HepG2 (cell line): ENCODE data around the gene MZF1. TPM values are rescaled to one million over a fixed set of nuclear protein-coding genes. Genes with fewer than 3 reads are reported as not detected.

Source experiments
- ATAC-seq: fragments of 200-7000 bp; cut with Tn5 transposase; 3 replicates; pipeline ENCODE4 v1.9.1; 2020; ENCODE audit warnings: mild to moderate bottlenecking, moderate library complexity
- BruUV-seq: library from RNA; stranded (reverse); fragments of 400-500 nt; replicated peaks from 2 replicates; lab custom pipeline; 2021; lab: Mats Ljungman, UMichigan
- CTCF ChIA-PET: fragments of 300-600 bp; formaldehyde crosslinking; extraction: SDS; loops from one replicate; lab custom pipeline; 2021; ENCODE audit warnings: low total read pairs, inconsistent platforms, low intra/inter-chr PET ratio; lab: Yijun Ruan, JAX
- POLR2A ChIA-PET: fragments of 350-600 bp; sonication (Branson Sonifier 250); formaldehyde crosslinking; loops from one replicate; lab custom pipeline; 2020; ENCODE audit warnings: antibody characterized with exemption, inconsistent platforms; lab: Yijun Ruan, JAX
- DNase-seq: peaks from one replicate; pipeline ENCODE4 v3.0.0-alpha.2; 2015; ENCODE audit warnings: low spot score
- FAIRE-seq: peaks from 3 replicates; lab custom pipeline; 2011; peaks lifted over from hg19 to GRCh38; lab: Jason Lieb, UNC
- H2AFZ ChIP-seq: one replicate; pipeline ENCODE4 v1.6.1; 2011; ENCODE audit warnings: low read length, inconsistent platforms
- H3K27ac ChIP-seq: fragments of 300-600 bp; 3 replicates; pipeline ENCODE4 v1.8.0; 2011; ENCODE audit warnings: mixed run types, mild to moderate bottlenecking, mixed read lengths, low read length, inconsistent platforms; ENCODE audit not compliant: insufficient read depth; ENCODE audit errors: extremely low read length
- H3K27me3 ChIP-seq, 2 experiments: fragments of 200-600 bp in 1 of 2; 2 replicates in 1 of 2; 3 replicates in 1 of 2; pipeline versions ENCODE4 v1.6.0 to v1.8.0; 2011; ENCODE audit warnings: low read length in 2 of 2, mild to moderate bottlenecking in 2 of 2, moderate library complexity in 2 of 2, inconsistent platforms in 1 of 2; ENCODE audit not compliant: insufficient read depth in 2 of 2, control insufficient read depth in 1 of 2
- H3K36me3 ChIP-seq, 2 experiments: fragments of 200-600 bp in 1 of 2; replicated peaks in 1 of 2; 2 replicates in 1 of 2; 3 replicates in 1 of 2; pipeline versions ENCODE4 v1.5.1 to v1.8.0; 2011; ENCODE audit warnings: low read length in 2 of 2, inconsistent platforms in 1 of 2; ENCODE audit not compliant: insufficient read depth in 2 of 2, control insufficient read depth in 1 of 2
- H3K4me1 ChIP-seq: 2 replicates; pipeline ENCODE4 v1.5.1; 2012; ENCODE audit warnings: low read length, inconsistent platforms; ENCODE audit not compliant: insufficient read depth
- H3K4me2 ChIP-seq: 2 replicates; pipeline ENCODE4 v1.6.0; 2011; ENCODE audit warnings: low read depth, low read length, inconsistent platforms
- H3K4me3 ChIP-seq, 3 experiments: fragments of 200-600 bp in 1 of 3; sonication (generic), shearing (Covaris generic) in 1 of 3; replicated peaks in 1 of 3; 2 replicates each; pipeline ENCODE4 v1.5.1; 2011 to 2016; ENCODE audit warnings: low read length in 3 of 3, inconsistent platforms in 2 of 3, low read depth in 2 of 3, mild to moderate bottlenecking in 2 of 3, control low read depth in 1 of 3, mixed read lengths in 1 of 3; ENCODE audit not compliant: insufficient read depth in 1 of 3
- H3K79me2 ChIP-seq: one replicate; pipeline ENCODE4 v1.6.1; 2011; ENCODE audit warnings: low read length, inconsistent platforms; ENCODE audit not compliant: insufficient read depth
- H3K9ac ChIP-seq: 2 replicates; pipeline ENCODE4 v1.6.0; 2011; ENCODE audit warnings: mild to moderate bottlenecking, low read depth, low read length, inconsistent platforms; ENCODE audit not compliant: insufficient read depth
- H3K9me3 ChIP-seq: 2 replicates; pipeline ENCODE4 v1.5.1; 2012; ENCODE audit warnings: mild to moderate bottlenecking, low read length
- H4K20me1 ChIP-seq: 2 replicates; pipeline ENCODE4 v1.6.0; 2011; ENCODE audit warnings: inconsistent platforms, mild to moderate bottlenecking, low read length, moderate library complexity; ENCODE audit not compliant: insufficient read depth
- CEBPG ChIP-seq: IDR thresholded peaks from 2 replicates; pipeline ENCODE4 v1.6.1; 2016
- CENPX ChIP-seq: sonication (generic); formaldehyde crosslinking; IDR thresholded peaks from 2 replicates; pipeline ENCODE4 v1.9.0; 2021; ENCODE audit warnings: mild to moderate bottlenecking, missing genetic modification reagents, moderate library complexity
- DR1 ChIP-seq: sonication (generic); formaldehyde crosslinking; IDR thresholded peaks from 2 replicates; pipeline ENCODE4 v1.8.0; 2021; ENCODE audit warnings: mild to moderate bottlenecking, missing genetic modification reagents, inconsistent platforms
- MAX ChIP-seq: IDR thresholded peaks from 2 replicates; pipeline ENCODE4 v1.6.1; 2012; ENCODE audit warnings: inconsistent platforms
- POLR2A ChIP-seq, 2 experiments: IDR thresholded peaks; 2 replicates each; pipeline ENCODE4 v1.6.1; 2011; ENCODE audit warnings: low read depth in 2 of 2, low read length in 2 of 2, mild to moderate bottlenecking in 1 of 2, moderate library complexity in 1 of 2; ENCODE audit not compliant: insufficient read depth in 1 of 2
- POLR2G ChIP-seq: fragments of 200-400 bp; formaldehyde crosslinking; IDR thresholded peaks from 2 replicates; pipeline ENCODE4 v1.6.1; 2018; ENCODE audit warnings: mild to moderate bottlenecking, low read depth, low read length, moderate library complexity
- PREB ChIP-seq: sonication (generic); formaldehyde crosslinking; IDR thresholded peaks from 2 replicates; pipeline ENCODE4 v1.4.0; 2020; ENCODE audit warnings: missing genetic modification reagents
- RBAK ChIP-seq: sonication (generic); formaldehyde crosslinking; IDR thresholded peaks from 2 replicates; pipeline ENCODE4 v1.5.1; 2020; ENCODE audit warnings: mild to moderate bottlenecking, missing genetic modification reagents
- REL ChIP-seq: sonication (generic); formaldehyde crosslinking; conservative IDR thresholded peaks from 2 replicates; pipeline ENCODE4 v1.8.0; 2022; ENCODE audit warnings: mild to moderate bottlenecking, missing genetic modification reagents, moderate library complexity
- SSRP1 ChIP-seq: IDR thresholded peaks from 2 replicates; pipeline ENCODE4 v1.6.1; 2016; ENCODE audit warnings: control low read depth
- ZBTB1 ChIP-seq: sonication (generic); formaldehyde crosslinking; IDR thresholded peaks from 2 replicates; pipeline ENCODE4 v1.4.0; 2020; ENCODE audit warnings: missing genetic modification reagents, borderline replicate concordance
- ZBTB34 ChIP-seq: sonication (generic); formaldehyde crosslinking; IDR thresholded peaks from 2 replicates; pipeline ENCODE4 v1.8.0; 2022; ENCODE audit warnings: mild to moderate bottlenecking, missing genetic modification reagents
- ZMAT3 ChIP-seq: sonication (generic); formaldehyde crosslinking; conservative IDR thresholded peaks from 2 replicates; pipeline ENCODE4 v1.7.0; 2021; ENCODE audit warnings: missing genetic modification reagents
- ZNF382 ChIP-seq: sonication (generic); formaldehyde crosslinking; IDR thresholded peaks from 2 replicates; pipeline ENCODE4 v1.5.0; 2020; ENCODE audit warnings: missing genetic modification reagents, mild to moderate bottlenecking, borderline replicate concordance
- ZNF569 ChIP-seq: sonication (generic); formaldehyde crosslinking; IDR thresholded peaks from 2 replicates; pipeline ENCODE4 v1.5.0; 2020; ENCODE audit warnings: mild to moderate bottlenecking, missing genetic modification reagents, moderate library complexity, borderline replicate concordance
- ZNF850 ChIP-seq: sonication (generic); formaldehyde crosslinking; conservative IDR thresholded peaks from 2 replicates; pipeline ENCODE4 v1.9.0; 2021; ENCODE audit warnings: mild to moderate bottlenecking, missing genetic modification reagents
- ZNF878 ChIP-seq: sonication (generic); formaldehyde crosslinking; IDR thresholded peaks from 2 replicates; pipeline ENCODE4 v1.8.1; 2023; ENCODE audit warnings: mild to moderate bottlenecking, missing genetic modification reagents, moderate library complexity
- WGBS: methylation state at CpG from one replicate; pipeline ENCODE4 v1.1.6; 2017; ENCODE audit warnings: low lambda C conversion rate; 5-methylcytosine and 5-hydroxymethylcytosine counted together
- in situ Hi-C: cut with HindIII; loops from 2 replicates; pipeline ENCODE4 v1.10.0; 2017; ENCODE audit warnings: low pct_unique_long_range_greater_than_20kb; ENCODE audit not compliant: extremely low pct_ligation_motif_present
- intact Hi-C: fragments of 100-400 bp; cut with micrococcal nuclease; formaldehyde crosslinking; loops from one replicate; pipeline ENCODE4 v1.10.0; 2022; ENCODE audit not compliant: unreplicated experiment
- polyA plus RNA-seq, 8 experiments: library from polyadenylated mRNA; depleted of rRNA in 3 of 8; stranded (reverse) in 7 of 8; unstranded in 1 of 8; fragments of >200 nt; fragmentation: Illumina TruSeq in 4 of 8; extraction: Trizol in 4 of 8; gene quantifications; 2 replicates each; pipeline versions ENCODE4 v1.2.1 to v1.2.3, GENCODE V29; 2011 to 2016; ENCODE audit warnings: low read depth in 4 of 8, missing spikeins in 1 of 8, mixed read lengths in 1 of 8; ENCODE audit not compliant: insufficient read depth in 1 of 8
- total RNA-seq, 5 experiments: library from RNA; depleted of rRNA; stranded (reverse); fragments of >200 nt; fragmentation: Illumina TruSeq; extraction: Trizol; gene quantifications; 2 replicates each; pipeline ENCODE4 v1.2.3, GENCODE V29; 2016; ENCODE audit warnings: low read depth in 1 of 5

The MZF1 gene
- total and polyA plus RNA-seq, 2 of the 13 experiments (the other 11 are each of a cell fraction or from before 2014, with no cell fraction given): 3.1 to 8.1 TPM

GRCh38 chr19:58547323-58548312 lies 25.5 kb downstream of the MZF1 start:
- Histone ChIP-seq H3K79me2 (peaks cover 38% of the 10 kb centered on the region), H3K36me3 (peaks cover 35 to 66% of the 10 kb centered on the region in 2 experiments), H3K4me2 (peak overlapping the region; percentile 34; the same call in 1 of the 2 replicates), H2AFZ (no peak overlapping the region), H3K9ac (no peak overlapping the region), H3K4me1 (peaks cover 24% of the 10 kb centered on the region), H3K27ac (no peak overlapping the region), H3K9me3 (no peaks in the 10 kb centered on the region), H4K20me1 (peaks cover 49% of the 10 kb centered on the region), H3K27me3 (no peaks in the 10 kb centered on the region; a peak in 2 of 5 replicates), H3K4me3 (no peak overlapping the region)
- ATAC-seq (no peak), FAIRE-seq (no peak), DNase-seq (no peak)
- 96% methylated on average over 8 of the region's 18 CpGs for WGBS
- POLR2A ChIA-PET: interaction anchor here (0.9 kb wide), 1 partner anchor 28 kb away, joined by 3 read pairs; the partner anchor contains the start of gene ZBTB45
- in situ Hi-C loops (no loop called here), intact Hi-C loops (no loop called here)
- no TSS peak for BruUV-seq
- CTCF ChIA-PET: no interaction called here
- TF ChIP-seq CEBPG (no peak), POLR2A (IDR thresholded peaks at IDR 0.05; ENCODE audit: insufficient read depth in 1 of 2, low read depth in 2 of 2, low read length in 2 of 2) (peak in 1 of 2 experiments; percentile 29; a peak in 2 of 4 replicates), MAX (no peak), ZNF850 (CRISPR knock-in tag) (no peak), ZNF569 (CRISPR knock-in tag) (no peak), ZBTB34 (CRISPR knock-in tag) (no peak), REL (CRISPR knock-in tag) (no peak), RBAK (CRISPR knock-in tag) (no peak), CENPX (no peak), PREB (CRISPR knock-in tag) (no peak), ZBTB1 (no peak), POLR2G (no peak; the same call in 1 of the 2 replicates), SSRP1 (CRISPR knock-in tag) (peak; percentile 41; the same call in 1 of the 2 replicates), ZNF878 (CRISPR knock-in tag) (no peak), DR1 (CRISPR knock-in tag) (no peak), ZMAT3 (CRISPR knock-in tag) (no peak), ZNF382 (CRISPR knock-in tag) (no peak)
